ENCODE measurements around the gene ITPR2. TPM values are rescaled to one million over a fixed set of nuclear protein-coding genes. Genes with fewer than 3 reads are reported as not detected.
A peak's percentile ranks its signal among the peaks of the same experiment; 100 is the strongest.

The ITPR2 gene
- total RNA-seq, 1 experiment from 2014 or later: 26.0 TPM

GRCh38 chr12:26725276-26725916, 107.6 kb downstream of the ITPR2 start:
- Histone ChIP-seq H4K20me1 (ENCODE audit: insufficient read depth) (no peaks in the 10 kb centered on the region), H3K9me3 (ENCODE audit: insufficient read depth, low read depth) (no peaks in the 10 kb centered on the region), H3K4me3 (no peak overlapping the region), H3K4me1 (replicated peaks; ENCODE audit: insufficient read depth) (no peaks in the 10 kb centered on the region; the same call in 1 of the 2 replicates), H3K36me3 (ENCODE audit: low read depth) (no peaks in the 10 kb centered on the region), H3K9me2 (ENCODE audit: insufficient read depth) (no peaks in the 10 kb centered on the region; the same call in 1 of the 2 replicates), H3K27me3 (ENCODE audit: insufficient read depth, low read depth) (no peaks in the 10 kb centered on the region), H3K79me2 (ENCODE audit: low read depth) (no peaks in the 10 kb centered on the region), H2AFZ (no peak overlapping the region), H3K27ac (no peak overlapping the region), H3K4me2 (no peak overlapping the region), H3F3A (ENCODE audit: insufficient read depth, low read depth) (peaks cover 7% of the 10 kb centered on the region; the same call in 1 of the 2 replicates)
- TF ChIP-seq CTCF (conservative IDR thresholded peaks at IDR 0.05) (no peak), EZH2 (IDR thresholded peaks at IDR 0.05; ENCODE audit: low read depth) (no peak)
- ChIA-PET POLR2A (ENCODE audit: unreplicated experiment) (no interaction called here), CTCF (no interaction called here)
- intact Hi-C loops (cut with micrococcal nuclease; ENCODE audit: unreplicated experiment): no loop called here
- DNase-seq: no peak
- no TSS peak for BruUV-seq (replicated peaks)

- no TSS peak for BruUV-seq (replicated peaks)
- H3K27ac ChIP-seq: no peak overlapping the region
- H3K36me3 ChIP-seq (ENCODE audit: low read depth): no peaks in the 10 kb centered on the region
- no peaks in the 10 kb centered on the region for H3K9me3 ChIP-seq (ENCODE audit: insufficient read depth, low read depth)
- H4K20me1 ChIP-seq (ENCODE audit: insufficient read depth): no peaks in the 10 kb centered on the region
- no peak for DNase-seq
- H3K79me2 ChIP-seq (ENCODE audit: low read depth): no peaks in the 10 kb centered on the region
- H3K4me1 ChIP-seq (replicated peaks; ENCODE audit: insufficient read depth): no peaks in the 10 kb centered on the region; the same call in 1 of the 2 replicates
- no peaks in the 10 kb centered on the region; the same call in 1 of the 2 replicates for H3K9me2 ChIP-seq (ENCODE audit: insufficient read depth)
- H3K27me3 ChIP-seq (ENCODE audit: insufficient read depth, low read depth): no peaks in the 10 kb centered on the region
- intact Hi-C loops (cut with micrococcal nuclease; ENCODE audit: unreplicated experiment): no loop called here
- no peak overlapping the region for H2AFZ ChIP-seq
- CTCF ChIA-PET: no interaction called here
- peaks cover 7% of the 10 kb centered on the region; the same call in 1 of the 2 replicates for H3F3A ChIP-seq (ENCODE audit: insufficient read depth, low read depth)
- H3K4me3 ChIP-seq: no peak overlapping the region
- POLR2A ChIA-PET (ENCODE audit: unreplicated experiment): interaction anchor here (0.6 kb wide), 2 partner anchors 53 to 520 kb away, joined by 3 to 11 read pairs; partner anchors contain the start of gene STK38L
- peak overlapping the region; percentile 4; the same call in 1 of the 2 replicates for H3K4me2 ChIP-seq
- no peak for TF ChIP-seq EZH2 (IDR thresholded peaks at IDR 0.05; ENCODE audit: low read depth)
- TF ChIP-seq CTCF (conservative IDR thresholded peaks at IDR 0.05): no peak
Measured at GRCh38 chr12:26724309-26724702, 108.7 kb downstream of the ITPR2 start.

GRCh38 chr12:26723379-26724308, 109.3 kb downstream of the ITPR2 start:
- Histone ChIP-seq H3K79me2 (ENCODE audit: low read depth) (no peaks in the 10 kb centered on the region), H3K4me2 (peak overlapping the region; percentile 4; the same call in 1 of the 2 replicates), H3K9me2 (ENCODE audit: insufficient read depth) (no peaks in the 10 kb centered on the region; the same call in 1 of the 2 replicates), H3K27ac (no peak overlapping the region), H3K36me3 (ENCODE audit: low read depth) (no peaks in the 10 kb centered on the region), H3K4me1 (replicated peaks; ENCODE audit: insufficient read depth) (no peaks in the 10 kb centered on the region; the same call in 1 of the 2 replicates), H2AFZ (no peak overlapping the region), H3K4me3 (no peak overlapping the region), H3K27me3 (ENCODE audit: insufficient read depth, low read depth) (no peaks in the 10 kb centered on the region), H3F3A (ENCODE audit: insufficient read depth, low read depth) (peaks cover 7% of the 10 kb centered on the region; the same call in 1 of the 2 replicates), H3K9me3 (ENCODE audit: insufficient read depth, low read depth) (no peaks in the 10 kb centered on the region), H4K20me1 (ENCODE audit: insufficient read depth) (no peaks in the 10 kb centered on the region)
- CTCF ChIA-PET: no interaction called here
- DNase-seq: peak in 1 of 2 experiments; percentile 47
- POLR2A ChIA-PET (ENCODE audit: unreplicated experiment): interaction anchor here (0.5 to 0.6 kb wide), 4 partner anchors 54 to 520 kb away, joined by 3 to 11 read pairs (median 6); partner anchors contain the start of gene STK38L
- BruUV-seq (replicated peaks): no TSS peak
- intact Hi-C loops (cut with micrococcal nuclease; ENCODE audit: unreplicated experiment): no loop called here
- TF ChIP-seq CTCF (conservative IDR thresholded peaks at IDR 0.05): no peak
- no peak for TF ChIP-seq EZH2 (IDR thresholded peaks at IDR 0.05; ENCODE audit: low read depth)

Measured in PC-9 (cell line).